Measurements from ENCODE around the gene USP5.

- TF ChIP-seq POLR2A (IDR thresholded peaks at IDR 0.05) (no peak), CTCF (IDR thresholded peaks at IDR 0.05) (no peak), POLR2AphosphoS5 (IDR thresholded peaks at IDR 0.05) (no peak)
Observed at GRCh38 chr12:6850796-6851152, 1.2 kb upstream of the USP5 start.

Measured in breast epithelium (tissue), 3 donors.